Measurements from ENCODE around the gene FOS.

Gene FOS

DNA sequence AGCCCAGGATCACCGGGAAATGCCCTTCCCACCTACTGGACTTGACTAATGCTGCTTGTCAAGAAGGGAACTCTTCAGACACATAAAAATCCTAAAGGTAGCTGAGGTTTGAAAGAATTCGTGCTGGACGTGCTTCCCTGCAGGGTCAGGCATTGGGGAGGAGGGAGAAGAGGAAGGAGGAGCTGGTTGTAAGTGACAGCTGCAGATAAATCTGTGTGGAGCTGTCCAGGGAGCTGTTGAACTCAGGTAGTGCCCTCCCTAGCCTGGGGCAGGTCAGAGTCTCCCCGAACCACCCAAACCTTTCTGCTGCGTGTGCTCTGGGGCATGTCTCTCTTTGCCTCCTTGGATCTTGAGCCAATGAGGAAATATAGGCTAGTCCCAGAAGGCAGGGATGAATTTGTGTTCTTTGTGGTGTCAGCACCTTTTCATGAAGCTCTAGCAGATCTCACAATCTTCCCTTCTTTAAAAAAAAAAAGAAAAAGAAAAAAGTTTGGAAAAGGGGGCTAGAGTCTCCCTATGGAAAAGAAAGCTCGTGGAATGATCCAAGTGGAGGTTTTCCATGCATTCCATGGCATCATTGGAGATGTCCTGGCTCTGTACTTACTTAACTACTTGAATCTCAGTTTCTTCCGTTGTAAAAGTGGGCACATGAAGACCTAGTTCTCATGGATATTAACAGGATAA, 23.6 kb upstream of the FOS start:
- Histone ChIP-seq H3K4me1 (ENCODE audit: control insufficient read depth, insufficient read depth, low read length) (peaks cover 11% of the 10 kb centered on the region), H3K27me3 (ENCODE audit: control insufficient read depth, insufficient read depth, low read length) (no peaks in the 10 kb centered on the region), H3K36me3 (ENCODE audit: control insufficient read depth, insufficient read depth, low read length) (no peaks in the 10 kb centered on the region), H3K9ac (ENCODE audit: low read length) (no peak overlapping the region), H3K4me3 (ENCODE audit: low read length) (no peak overlapping the region), H3K27ac (ENCODE audit: low read depth, low read length) (no peak overlapping the region)

DNA sequence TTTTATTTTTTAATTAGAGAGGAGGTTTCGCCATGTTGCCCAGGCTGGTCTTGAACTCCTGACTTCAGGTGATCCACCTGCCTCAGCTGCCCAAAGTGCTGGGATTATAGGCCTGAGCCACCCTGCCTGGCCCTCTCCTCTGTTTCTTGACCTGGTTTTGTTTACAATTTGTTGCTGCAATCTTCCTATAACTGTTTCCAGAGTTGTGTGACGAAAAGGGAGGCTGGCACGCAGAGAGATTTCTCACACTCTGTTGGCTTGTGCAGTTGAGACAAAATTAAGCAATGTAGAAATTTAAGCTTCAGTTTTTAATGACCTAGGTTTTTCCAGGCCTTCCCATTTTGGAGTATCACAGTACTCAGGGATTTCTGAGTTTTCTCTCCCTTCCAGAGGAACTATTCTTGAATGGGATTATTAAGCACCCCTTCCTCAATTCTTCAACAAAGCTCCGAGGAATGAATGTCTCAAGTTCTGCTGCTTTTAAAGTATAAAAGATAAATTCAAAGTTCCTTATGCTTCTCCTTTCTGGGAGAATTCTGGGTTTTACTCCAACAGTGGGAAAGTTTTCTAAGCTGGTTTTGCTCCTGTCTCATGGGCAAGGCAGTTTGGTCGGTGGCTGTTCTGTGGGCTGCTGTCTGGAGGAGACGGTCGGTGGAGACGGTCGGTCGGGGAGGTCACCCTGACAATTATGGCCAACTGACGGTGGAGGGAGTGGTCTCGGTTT, 20.4 kb upstream of the FOS start:
- H3K27ac ChIP-seq (ENCODE audit: low read depth, low read length) = peak overlapping the region; percentile 98
- no peaks in the 10 kb centered on the region for H3K36me3 ChIP-seq (ENCODE audit: control insufficient read depth, insufficient read depth, low read length)
- peaks cover 11% of the 10 kb centered on the region for H3K4me1 ChIP-seq (ENCODE audit: control insufficient read depth, insufficient read depth, low read length)
- peak overlapping the region; percentile 82 for H3K9ac ChIP-seq (ENCODE audit: low read length)
- peak overlapping the region; percentile 75 for H3K4me3 ChIP-seq (ENCODE audit: low read length)
- peaks cover 2% of the 10 kb centered on the region for H3K27me3 ChIP-seq (ENCODE audit: control insufficient read depth, insufficient read depth, low read length)

GRCh38 chr14:75258803-75259509, 19.7 kb upstream of the FOS start:
- Histone ChIP-seq H3K4me3 (ENCODE audit: low read length) (peak overlapping the region; percentile 79), H3K27me3 (ENCODE audit: control insufficient read depth, insufficient read depth, low read length) (peaks cover 2% of the 10 kb centered on the region), H3K36me3 (ENCODE audit: control insufficient read depth, insufficient read depth, low read length) (no peaks in the 10 kb centered on the region), H3K4me1 (ENCODE audit: control insufficient read depth, insufficient read depth, low read length) (peaks cover 11% of the 10 kb centered on the region), H3K27ac (ENCODE audit: low read depth, low read length) (peak overlapping the region; percentile 98), H3K9ac (ENCODE audit: low read length) (peak overlapping the region; percentile 82)

GRCh38 chr14:75259510-75259855, 19.1 kb upstream of the FOS start:
- Histone ChIP-seq H3K9ac (ENCODE audit: low read length) (peak overlapping the region; percentile 81), H3K36me3 (ENCODE audit: control insufficient read depth, insufficient read depth, low read length) (no peaks in the 10 kb centered on the region), H3K4me1 (ENCODE audit: control insufficient read depth, insufficient read depth, low read length) (peaks cover 11% of the 10 kb centered on the region), H3K4me3 (ENCODE audit: low read length) (peak overlapping the region; percentile 79), H3K27ac (ENCODE audit: low read depth, low read length) (peak overlapping the region; percentile 98), H3K27me3 (ENCODE audit: control insufficient read depth, insufficient read depth, low read length) (peaks cover 2% of the 10 kb centered on the region)

DNA sequence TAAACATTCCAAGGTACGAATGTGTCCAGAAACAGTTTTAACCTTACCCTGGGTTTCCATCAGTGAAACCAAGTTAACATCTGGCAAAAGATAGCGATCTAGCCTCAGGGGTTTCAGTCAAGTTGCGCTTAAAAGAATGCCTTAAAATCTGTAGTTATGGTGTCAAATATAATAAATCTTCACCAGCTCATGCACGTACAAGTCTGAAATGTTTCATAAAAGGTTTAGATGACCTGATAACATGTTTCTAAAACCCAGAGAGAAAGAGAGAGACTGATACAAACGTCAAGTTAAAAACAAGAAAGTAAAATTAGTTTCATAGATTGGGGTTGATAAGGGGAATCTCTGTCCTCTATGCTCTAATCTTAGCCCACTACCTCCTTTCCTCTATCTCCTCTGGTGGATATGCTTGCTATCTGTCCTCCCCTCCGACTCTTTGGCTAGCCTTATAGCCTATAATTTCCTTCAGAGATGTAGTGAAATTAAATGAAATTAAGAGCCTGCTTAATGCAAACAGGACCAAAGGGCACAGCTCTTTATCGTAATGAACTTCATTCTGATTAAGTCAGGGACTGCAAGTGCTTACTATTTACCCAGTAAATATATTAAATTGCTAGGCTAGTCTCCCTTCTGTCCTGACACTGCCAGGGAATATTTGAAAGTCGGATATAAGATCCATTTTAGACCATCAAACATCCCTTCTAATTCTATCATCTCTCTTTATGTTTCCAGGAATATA, 18.4 kb upstream of the FOS start:
- H3K36me3 ChIP-seq (ENCODE audit: control insufficient read depth, insufficient read depth, low read length) = no peaks in the 10 kb centered on the region
- peak overlapping the region; percentile 98 for H3K27ac ChIP-seq (ENCODE audit: low read depth, low read length)
- peaks cover 2% of the 10 kb centered on the region for H3K27me3 ChIP-seq (ENCODE audit: control insufficient read depth, insufficient read depth, low read length)
- H3K4me3 ChIP-seq (ENCODE audit: low read length) = no peak overlapping the region
- H3K9ac ChIP-seq (ENCODE audit: low read length) = no peak overlapping the region
- peaks cover 11% of the 10 kb centered on the region for H3K4me1 ChIP-seq (ENCODE audit: control insufficient read depth, insufficient read depth, low read length)

DNA sequence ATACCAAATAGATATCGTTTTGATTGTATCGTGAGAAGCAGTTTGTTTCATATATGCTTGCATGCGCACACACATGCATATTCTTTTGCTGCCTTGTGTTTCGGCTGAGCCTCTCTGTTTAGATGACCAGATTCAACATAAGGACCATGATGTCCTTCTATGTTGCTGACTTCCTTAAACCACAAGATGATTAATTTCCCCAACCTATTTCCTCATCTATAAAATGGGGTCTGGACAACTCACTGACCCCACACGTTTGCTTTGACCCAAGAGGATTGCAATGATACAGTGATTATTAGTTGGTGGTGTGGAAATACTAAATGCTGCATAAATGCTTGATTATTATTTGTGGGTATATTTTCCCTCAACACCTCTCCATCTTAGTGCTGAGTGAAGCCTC, 16.8 kb upstream of the FOS start:
- Histone ChIP-seq H3K9ac (ENCODE audit: low read length) (no peak overlapping the region), H3K4me1 (ENCODE audit: control insufficient read depth, insufficient read depth, low read length) (peaks cover 11% of the 10 kb centered on the region), H3K36me3 (ENCODE audit: control insufficient read depth, insufficient read depth, low read length) (no peaks in the 10 kb centered on the region), H3K27ac (ENCODE audit: low read depth, low read length) (no peak overlapping the region), H3K27me3 (ENCODE audit: control insufficient read depth, insufficient read depth, low read length) (peaks cover 2% of the 10 kb centered on the region), H3K4me3 (ENCODE audit: low read length) (no peak overlapping the region)

- Histone ChIP-seq H3K27ac (ENCODE audit: low read depth, low read length) (no peak overlapping the region), H3K36me3 (ENCODE audit: control insufficient read depth, insufficient read depth, low read length) (no peaks in the 10 kb centered on the region), H3K27me3 (ENCODE audit: control insufficient read depth, insufficient read depth, low read length) (peaks cover 2% of the 10 kb centered on the region), H3K4me1 (ENCODE audit: control insufficient read depth, insufficient read depth, low read length) (peaks cover 16% of the 10 kb centered on the region), H3K4me3 (ENCODE audit: low read length) (no peak overlapping the region), H3K9ac (ENCODE audit: low read length) (no peak overlapping the region)
Measured at GRCh38 chr14:75262641-75263040, 16.0 kb upstream of the FOS start.

DNA sequence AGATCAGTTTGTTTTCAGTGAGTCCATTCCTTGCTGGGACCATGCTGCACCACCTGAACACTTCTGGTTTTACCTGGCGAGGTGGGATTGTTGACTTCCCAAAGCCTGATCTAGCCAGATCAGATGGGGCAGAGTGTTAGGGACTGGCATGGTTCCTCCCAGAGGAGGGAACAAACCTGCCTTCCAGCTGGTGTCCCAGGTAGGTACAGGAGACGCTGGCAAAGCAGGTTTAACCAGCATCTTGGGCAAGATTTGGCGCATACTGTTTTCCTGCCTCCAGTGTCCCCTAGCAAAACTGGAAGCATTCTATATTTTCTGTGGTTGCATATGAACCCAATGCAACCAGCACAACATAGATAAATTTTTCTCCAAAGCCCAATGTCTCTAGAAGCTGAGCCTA, 14.6 kb upstream of the FOS start:
- Histone ChIP-seq H3K4me1 (ENCODE audit: control insufficient read depth, insufficient read depth, low read length) (peaks cover 12% of the 10 kb centered on the region), H3K36me3 (ENCODE audit: control insufficient read depth, insufficient read depth, low read length) (no peaks in the 10 kb centered on the region), H3K4me3 (ENCODE audit: low read length) (no peak overlapping the region), H3K9ac (ENCODE audit: low read length) (no peak overlapping the region), H3K27ac (ENCODE audit: low read depth, low read length) (no peak overlapping the region), H3K27me3 (ENCODE audit: control insufficient read depth, insufficient read depth, low read length) (peaks cover 2% of the 10 kb centered on the region)

DNA sequence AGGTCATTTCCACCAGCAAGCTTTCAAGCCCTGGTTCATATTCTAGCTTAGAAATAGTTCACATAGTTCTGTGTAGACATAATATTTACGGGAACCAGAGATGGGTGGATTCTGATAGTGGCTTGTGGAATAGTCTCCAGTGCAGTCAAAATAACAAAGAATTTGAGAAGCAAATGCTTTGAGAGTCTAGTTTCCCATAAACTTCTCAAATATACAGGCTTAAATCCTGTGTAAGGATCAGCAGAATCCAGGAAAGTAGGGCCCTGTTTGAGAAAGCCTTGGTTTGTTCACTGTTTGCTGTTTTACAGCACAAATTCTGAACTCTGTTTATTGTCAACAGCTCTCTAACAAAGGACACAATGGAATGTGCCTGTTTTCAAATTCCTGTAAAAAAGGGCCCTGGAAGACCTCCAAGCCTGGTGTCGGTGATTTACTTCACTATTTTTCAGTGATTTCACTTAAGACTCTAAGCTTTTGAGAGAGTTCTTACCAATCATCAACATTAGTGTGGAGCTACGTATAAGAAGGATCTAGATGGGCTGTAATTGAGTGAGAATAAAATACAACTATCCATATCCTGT, 11.4 kb upstream of the FOS start:
- Histone ChIP-seq H3K27me3 (ENCODE audit: control insufficient read depth, insufficient read depth, low read length) (no peaks in the 10 kb centered on the region), H3K36me3 (ENCODE audit: control insufficient read depth, insufficient read depth, low read length) (no peaks in the 10 kb centered on the region), H3K9ac (ENCODE audit: low read length) (no peak overlapping the region), H3K4me3 (ENCODE audit: low read length) (no peak overlapping the region), H3K27ac (ENCODE audit: low read depth, low read length) (peak overlapping the region; percentile 57), H3K4me1 (ENCODE audit: control insufficient read depth, insufficient read depth, low read length) (peaks cover 7% of the 10 kb centered on the region)

DNA sequence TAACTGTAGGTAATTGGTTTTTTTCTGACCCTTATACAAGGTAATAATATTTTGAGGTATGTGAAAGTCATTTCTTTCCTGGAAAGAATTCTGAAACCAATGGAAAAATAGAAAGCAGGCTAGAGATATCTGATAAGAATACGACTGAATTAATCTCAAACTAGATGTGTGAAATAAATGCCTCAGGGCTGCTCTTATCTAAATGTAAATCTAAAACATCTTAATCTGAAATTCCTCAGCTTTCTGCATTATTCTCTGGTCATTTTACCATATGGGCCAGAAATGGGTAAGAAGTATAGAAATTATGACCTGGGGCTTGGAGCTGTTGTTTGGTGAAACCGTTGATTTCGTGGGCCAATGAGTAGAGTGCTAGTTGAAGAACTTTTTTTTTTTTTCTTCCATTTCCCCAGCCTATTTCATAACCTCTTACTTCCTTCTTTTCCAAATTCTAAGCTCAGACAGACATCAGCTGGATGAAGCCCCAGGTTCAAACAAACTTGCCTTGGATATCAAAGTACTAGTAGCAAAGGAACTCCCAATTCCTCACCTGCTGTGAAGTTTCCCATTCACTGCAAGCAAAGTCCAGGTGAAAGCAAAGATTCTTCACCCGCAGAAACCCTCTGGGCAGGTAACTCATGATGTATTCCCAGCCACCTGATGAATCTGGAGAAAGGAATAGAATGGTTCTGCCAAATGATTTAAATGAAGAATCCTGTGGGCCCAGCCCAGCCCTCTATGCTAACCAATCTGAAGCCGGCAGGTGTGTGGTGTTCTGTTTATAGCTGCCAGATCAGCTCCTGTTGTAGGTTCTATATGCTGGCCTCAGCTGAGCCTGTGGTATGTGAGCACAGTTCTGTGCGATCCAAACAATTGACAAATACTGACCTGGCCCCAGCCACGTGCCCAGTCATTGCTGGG, 9.7 kb upstream of the FOS start:
- no peaks in the 10 kb centered on the region for H3K36me3 ChIP-seq (ENCODE audit: control insufficient read depth, insufficient read depth, low read length)
- no peak overlapping the region for H3K27ac ChIP-seq (ENCODE audit: low read depth, low read length)
- no peak overlapping the region for H3K9ac ChIP-seq (ENCODE audit: low read length)
- no peak overlapping the region for H3K4me3 ChIP-seq (ENCODE audit: low read length)
- no peaks in the 10 kb centered on the region for H3K27me3 ChIP-seq (ENCODE audit: control insufficient read depth, insufficient read depth, low read length)
- H3K4me1 ChIP-seq (ENCODE audit: control insufficient read depth, insufficient read depth, low read length) = peaks cover 12% of the 10 kb centered on the region

- Histone ChIP-seq H3K27me3 (ENCODE audit: control insufficient read depth, insufficient read depth, low read length) (no peaks in the 10 kb centered on the region), H3K4me1 (ENCODE audit: control insufficient read depth, insufficient read depth, low read length) (peaks cover 18% of the 10 kb centered on the region), H3K4me3 (ENCODE audit: low read length) (no peak overlapping the region), H3K9ac (ENCODE audit: low read length) (no peak overlapping the region), H3K36me3 (ENCODE audit: control insufficient read depth, insufficient read depth, low read length) (no peaks in the 10 kb centered on the region), H3K27ac (ENCODE audit: low read depth, low read length) (no peak overlapping the region)
Measured at GRCh38 chr14:75271514-75271913, 7.1 kb upstream of the FOS start.
